ENCODE results near the gene RAB15.

DNA sequence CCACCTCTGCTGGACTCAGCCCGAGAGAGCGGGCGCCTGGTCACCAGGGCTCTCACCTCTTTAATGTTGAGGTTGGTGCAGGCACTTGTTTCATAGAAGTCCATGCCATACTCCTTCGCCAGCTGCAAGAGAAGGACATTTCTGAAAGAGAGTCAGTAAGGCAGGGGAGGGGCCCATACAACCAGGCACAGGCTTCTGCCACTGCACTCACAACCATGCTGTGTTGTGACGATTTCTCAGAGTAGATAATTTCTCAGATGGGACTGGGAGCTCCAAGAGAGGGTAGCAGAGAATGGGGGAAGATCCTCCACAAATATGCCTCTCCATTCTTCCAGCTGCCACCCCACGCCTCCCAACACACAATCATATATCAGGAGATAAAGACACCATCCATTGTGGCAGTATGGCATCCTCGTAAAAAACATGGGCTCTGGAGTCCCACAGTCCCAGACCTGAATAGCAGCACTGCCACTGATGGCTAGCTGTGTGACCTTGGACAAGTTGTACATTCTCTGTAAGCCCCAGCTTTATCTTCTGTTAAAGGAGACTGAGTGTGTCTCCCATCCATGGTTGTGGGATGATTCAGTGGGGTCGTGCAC is 23.4 kb downstream of the RAB15 start:
- TF ChIP-seq, protein P1, sequence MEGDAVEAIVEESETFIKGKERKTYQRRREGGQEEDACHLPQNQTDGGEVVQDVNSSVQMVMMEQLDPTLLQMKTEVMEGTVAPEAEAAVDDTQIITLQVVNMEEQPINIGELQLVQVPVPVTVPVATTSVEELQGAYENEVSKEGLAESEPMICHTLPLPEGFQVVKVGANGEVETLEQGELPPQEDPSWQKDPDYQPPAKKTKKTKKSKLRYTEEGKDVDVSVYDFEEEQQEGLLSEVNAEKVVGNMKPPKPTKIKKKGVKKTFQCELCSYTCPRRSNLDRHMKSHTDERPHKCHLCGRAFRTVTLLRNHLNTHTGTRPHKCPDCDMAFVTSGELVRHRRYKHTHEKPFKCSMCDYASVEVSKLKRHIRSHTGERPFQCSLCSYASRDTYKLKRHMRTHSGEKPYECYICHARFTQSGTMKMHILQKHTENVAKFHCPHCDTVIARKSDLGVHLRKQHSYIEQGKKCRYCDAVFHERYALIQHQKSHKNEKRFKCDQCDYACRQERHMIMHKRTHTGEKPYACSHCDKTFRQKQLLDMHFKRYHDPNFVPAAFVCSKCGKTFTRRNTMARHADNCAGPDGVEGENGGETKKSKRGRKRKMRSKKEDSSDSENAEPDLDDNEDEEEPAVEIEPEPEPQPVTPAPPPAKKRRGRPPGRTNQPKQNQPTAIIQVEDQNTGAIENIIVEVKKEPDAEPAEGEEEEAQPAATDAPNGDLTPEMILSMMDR (optimal IDR thresholded peaks at IDR 0.05 in 1 of 3, IDR thresholded peaks at IDR 0.05 in 1 of 3, conservative IDR thresholded peaks at IDR 0.05 in 1 of 3; ENCODE audit: extremely low read depth in 1 of 3, insufficient read depth in 2 of 3, low read length in 3 of 3), result no peak
- no peak for TF ChIP-seq EZH2 (IDR thresholded peaks at IDR 0.05; ENCODE audit: low read length)

Data from keratinocyte (primary cell).